Neural crest cell (in vitro differentiated cells): ENCODE measurements around the gene LLGL2. TPM values are rescaled to one million over a fixed set of nuclear protein-coding genes. Genes with fewer than 3 reads are reported as not detected.

ENCODE experiments used
- DNase-seq: peaks from one replicate; pipeline ENCODE4 v3.0.0; 2021; ENCODE audit warnings: low read depth, mixed read lengths, low spot score
- H3K27ac Mint-ChIP-seq: one replicate; pipeline ENCODE4 v1.8.0; 2021; ENCODE audit warnings: mild to moderate bottlenecking, mixed read lengths; ENCODE audit not compliant: unreplicated experiment
- H3K27me3 Mint-ChIP-seq: 2 replicates; pipeline ENCODE4 v1.8.0; 2021; ENCODE audit warnings: low read depth, mild to moderate bottlenecking, mixed read lengths
- H3K36me3 Mint-ChIP-seq: 2 replicates; pipeline ENCODE4 v1.8.0; 2021; ENCODE audit warnings: low read depth, mild to moderate bottlenecking, mixed read lengths
- H3K4me1 Mint-ChIP-seq: 2 replicates; pipeline ENCODE4 v1.8.0; 2021; ENCODE audit warnings: mixed read lengths
- H3K4me3 Mint-ChIP-seq: one replicate; pipeline ENCODE4 v1.8.0; 2021; ENCODE audit warnings: mild to moderate bottlenecking, mixed read lengths
- H3K9me3 Mint-ChIP-seq: 2 replicates; pipeline ENCODE4 v1.8.0; 2021; ENCODE audit warnings: mixed read lengths
- CTCF ChIP-seq: fragments of 200-600 bp; sonication (generic); conservative IDR thresholded peaks from 2 replicates; pipeline ENCODE4 v1.5.0; 2021; ENCODE audit warnings: antibody characterized with exemption, mild to moderate bottlenecking
- total RNA-seq: library from RNA; stranded (reverse); gene quantifications from 2 replicates; pipeline ENCODE4 v1.2.1, GENCODE V29; 2021

The LLGL2 gene
- total RNA-seq, 1 donor from 2014 or later, result 3.4 TPM

- H3K27ac Mint-ChIP-seq, result no peak overlapping the region
Measured at GRCh38 chr17:75610103-75610984, 84.8 kb downstream of the LLGL2 start.

GRCh38 chr17:75611851-75612429 is 86.4 kb downstream of the LLGL2 start:
- Mint-ChIP-seq H3K9me3 (no peaks in the 10 kb centered on the region), H3K27me3 (no peaks in the 10 kb centered on the region), H3K4me3 (no peak overlapping the region), H3K4me1 (no peaks in the 10 kb centered on the region), H3K36me3 (no peaks in the 10 kb centered on the region), H3K27ac (no peak overlapping the region)
- no peak for TF ChIP-seq CTCF
- no peak for DNase-seq

More at GRCh38 chr17:75610103-75610984, 84.8 kb downstream of the LLGL2 start:
- Mint-ChIP-seq H3K4me1 (no peaks in the 10 kb centered on the region), H3K36me3 (no peaks in the 10 kb centered on the region), H3K9me3 (no peaks in the 10 kb centered on the region), H3K4me3 (no peak overlapping the region), H3K27me3 (no peaks in the 10 kb centered on the region)
- no peak for TF ChIP-seq CTCF
- DNase-seq, result no peak

GRCh38 chr17:75612906-75613626 is 87.6 kb downstream of the LLGL2 start:
- TF ChIP-seq CTCF, result no peak
- no peaks in the 10 kb centered on the region for H3K36me3 Mint-ChIP-seq
- no peak overlapping the region for H3K4me3 Mint-ChIP-seq
- no peaks in the 10 kb centered on the region for H3K9me3 Mint-ChIP-seq
- DNase-seq, result no peak
- no peak overlapping the region for H3K27ac Mint-ChIP-seq
- H3K27me3 Mint-ChIP-seq, result no peaks in the 10 kb centered on the region
- H3K4me1 Mint-ChIP-seq, result no peaks in the 10 kb centered on the region

GRCh38 chr17:75614006-75614405 is 88.5 kb downstream of the LLGL2 start:
- DNase-seq, result no peak
- Mint-ChIP-seq H3K27me3 (no peaks in the 10 kb centered on the region), H3K36me3 (no peaks in the 10 kb centered on the region), H3K4me3 (no peak overlapping the region), H3K27ac (no peak overlapping the region), H3K9me3 (no peaks in the 10 kb centered on the region), H3K4me1 (no peaks in the 10 kb centered on the region)
- TF ChIP-seq CTCF, result no peak

- TF ChIP-seq CTCF, result no peak
- DNase-seq, result no peak
Measured at GRCh38 chr17:75614556-75615270, 89.2 kb downstream of the LLGL2 start.

More at GRCh38 chr17:75614556-75615270, 89.2 kb downstream of the LLGL2 start:
- Mint-ChIP-seq H3K4me3 (no peak overlapping the region), H3K27ac (no peak overlapping the region), H3K9me3 (no peaks in the 10 kb centered on the region), H3K27me3 (no peaks in the 10 kb centered on the region), H3K36me3 (no peaks in the 10 kb centered on the region), H3K4me1 (no peaks in the 10 kb centered on the region)
